ENCODE results near the gene GARIN1A.
"Not testable (repeated sequence)": the region's sequence is repeated elsewhere in the genome, so short reads cannot be mapped to it uniquely, and the experiment has no call there.

The GARIN1A gene

DNA sequence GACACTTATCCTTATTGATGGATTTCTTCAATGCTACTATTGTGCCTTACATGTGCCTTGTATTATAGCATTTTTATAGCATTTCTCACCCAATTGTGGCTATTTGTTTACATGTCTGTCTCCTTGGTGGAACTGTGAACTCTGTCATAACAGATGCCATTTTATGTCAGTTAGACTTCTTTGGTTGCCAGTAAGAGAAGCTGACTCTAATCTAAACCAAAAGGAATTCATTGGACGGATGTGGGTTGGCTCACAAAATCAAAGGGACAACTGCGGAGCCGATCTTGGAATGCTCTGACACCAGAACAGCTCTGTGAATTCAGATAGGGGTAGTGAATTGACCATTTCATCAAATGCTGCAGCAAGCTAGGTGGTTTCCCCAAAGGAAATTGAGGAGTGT is 15.0 kb downstream of the GARIN1A start:
- DNase-seq = no peak

DNA sequence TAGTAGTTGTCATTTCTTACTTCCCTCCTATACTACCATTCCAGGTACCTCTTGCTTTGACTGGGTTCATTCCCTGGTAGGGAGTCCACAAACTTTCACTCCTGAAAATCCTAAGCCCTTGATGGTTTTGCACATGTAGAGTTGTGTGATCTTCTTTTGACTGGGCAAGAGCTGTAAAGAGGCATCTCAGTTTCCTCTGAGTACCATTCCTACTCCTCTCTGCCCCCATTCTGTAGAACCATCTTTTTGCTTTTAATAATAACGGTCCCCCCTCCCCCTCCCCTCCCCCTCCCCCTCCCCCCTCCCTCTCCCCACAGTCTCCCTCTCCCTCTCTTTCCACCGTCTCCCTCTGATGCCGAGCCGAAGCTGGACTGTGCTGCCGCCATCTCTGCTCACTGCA is 16.4 kb downstream of the GARIN1A start:
- no peak for DNase-seq

DNA sequence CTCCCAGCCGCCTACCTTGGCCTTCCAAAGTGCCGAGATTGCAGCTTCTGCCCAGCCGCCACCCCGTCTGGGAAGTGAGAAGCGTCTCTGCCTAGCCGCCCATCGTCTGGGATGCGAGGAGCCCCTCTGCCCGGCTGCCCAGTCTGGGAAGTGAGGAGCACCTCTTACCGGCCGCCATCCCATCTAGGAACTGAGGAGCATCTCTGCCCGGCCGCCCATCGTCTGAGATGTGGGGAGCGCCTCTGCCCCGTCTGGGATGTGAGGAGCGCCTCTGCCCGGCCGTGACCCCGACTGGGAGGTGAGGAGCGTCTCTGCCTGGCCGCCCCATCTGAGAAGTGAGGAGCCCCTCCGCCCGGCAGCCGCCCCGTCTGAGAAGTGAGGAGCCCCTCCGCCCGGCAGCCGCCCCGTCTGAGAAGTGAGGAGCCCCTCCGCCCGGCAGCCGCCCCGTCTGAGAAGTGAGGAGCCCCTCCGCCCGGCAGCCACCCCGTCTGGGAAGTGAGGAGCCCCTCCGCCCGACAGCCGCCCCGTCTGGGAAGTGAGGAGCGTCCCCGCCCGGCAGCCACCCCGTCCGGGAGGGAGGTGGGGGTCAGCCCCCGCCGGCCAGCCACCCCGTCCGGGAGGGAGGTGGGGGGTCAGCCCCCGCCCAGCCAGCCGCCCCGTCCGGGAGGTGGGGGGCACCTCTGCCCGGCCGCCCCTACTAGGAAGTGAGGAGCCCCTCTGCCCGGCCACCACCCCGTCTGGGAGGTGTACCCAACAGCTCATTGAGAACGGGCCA is 17.3 kb downstream of the GARIN1A start:
- not testable (repeated sequence) for DNase-seq

GRCh38 chr7:128691227-128691626 is 19.1 kb downstream of the GARIN1A start:
- DNase-seq = no peak

GRCh38 chr7:128692623-128693270 is 20.7 kb downstream of the GARIN1A start:
- DNase-seq = no peak

DNA sequence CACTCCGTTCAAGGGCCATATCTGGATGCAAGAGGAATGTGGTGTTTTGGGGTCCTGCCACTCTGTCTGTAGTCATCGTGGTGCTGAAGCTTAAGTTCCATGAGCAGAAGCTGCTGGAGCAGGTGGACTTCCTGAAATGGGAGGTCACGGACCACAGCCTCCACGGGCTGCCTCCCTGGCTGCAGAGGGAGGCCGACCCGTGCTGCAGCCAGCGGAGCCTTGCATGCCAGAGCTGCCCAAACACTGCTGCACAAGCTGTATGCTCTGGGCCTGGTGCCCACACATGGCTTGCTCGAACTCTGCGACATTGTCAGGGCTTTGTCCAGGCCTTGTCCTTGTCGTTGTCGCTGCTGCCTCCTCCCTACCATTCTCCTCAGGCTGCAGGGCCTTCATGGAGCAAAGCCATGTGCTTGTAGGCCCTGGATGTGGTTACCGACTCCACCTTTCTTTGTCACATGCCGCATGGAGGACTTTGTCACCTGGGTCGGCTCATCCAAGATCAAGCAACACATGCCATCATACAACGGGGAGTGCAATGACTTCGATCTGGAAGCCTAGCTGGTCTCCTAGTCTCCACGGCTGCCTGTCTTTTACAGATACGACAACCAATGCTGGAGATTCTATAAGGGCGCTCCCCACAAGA is 21.4 kb downstream of the GARIN1A start:
- DNase-seq = no peak

DNA sequence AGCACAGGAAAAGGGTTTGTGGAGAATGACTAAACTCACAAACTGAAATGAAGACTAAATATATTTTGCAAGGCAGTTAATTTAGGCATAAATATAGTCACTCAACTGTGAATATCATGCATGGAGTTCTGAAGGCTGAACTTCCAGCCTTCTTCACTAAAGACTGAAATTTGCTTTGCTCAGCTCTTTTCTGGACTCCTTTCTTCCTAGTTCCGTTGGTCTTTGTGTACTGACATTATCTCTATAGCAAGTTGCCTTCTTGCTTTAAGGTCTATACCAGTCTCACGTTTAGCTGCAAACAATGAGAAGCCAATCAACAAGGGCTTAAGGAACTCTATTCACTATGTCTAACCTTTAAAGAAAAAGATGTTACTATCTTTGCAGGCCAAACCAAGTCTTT is 22.6 kb downstream of the GARIN1A start:
- DNase-seq = no peak

- DNase-seq = no peak
Measured at GRCh38 chr7:128697302-128697905, 25.3 kb downstream of the GARIN1A start.

- DNase-seq = no peak
Measured at GRCh38 chr7:128699196-128699712, 27.2 kb downstream of the GARIN1A start.

DNA sequence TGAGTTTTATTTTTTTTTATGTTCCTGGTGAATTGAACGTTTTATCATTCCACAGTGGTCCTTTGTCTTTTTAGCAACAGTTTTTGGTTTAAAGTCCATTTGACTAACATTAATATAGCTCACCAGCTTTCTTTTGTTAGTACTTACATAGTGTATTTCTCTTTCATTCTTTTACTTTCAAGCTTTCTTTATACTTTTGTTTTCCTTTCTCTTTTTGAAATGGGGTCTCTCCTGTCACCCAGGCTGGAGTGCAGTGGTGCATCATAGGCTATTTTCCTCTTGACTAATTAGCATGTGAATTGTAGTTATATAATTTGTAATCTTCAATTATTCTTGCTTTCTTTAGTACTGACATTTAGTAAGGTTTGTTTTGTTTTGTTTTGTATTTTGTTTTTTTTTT is 27.8 kb downstream of the GARIN1A start:
- DNase-seq = no peak

GRCh38 chr7:128701062-128701785 is 29.1 kb downstream of the GARIN1A start:
- no peak for DNase-seq

- DNase-seq = no peak
Measured at GRCh38 chr7:128703609-128704241, 31.6 kb downstream of the GARIN1A start.

- no peak for DNase-seq
Measured at GRCh38 chr7:128705891-128706333, 33.8 kb downstream of the GARIN1A start.

DNA sequence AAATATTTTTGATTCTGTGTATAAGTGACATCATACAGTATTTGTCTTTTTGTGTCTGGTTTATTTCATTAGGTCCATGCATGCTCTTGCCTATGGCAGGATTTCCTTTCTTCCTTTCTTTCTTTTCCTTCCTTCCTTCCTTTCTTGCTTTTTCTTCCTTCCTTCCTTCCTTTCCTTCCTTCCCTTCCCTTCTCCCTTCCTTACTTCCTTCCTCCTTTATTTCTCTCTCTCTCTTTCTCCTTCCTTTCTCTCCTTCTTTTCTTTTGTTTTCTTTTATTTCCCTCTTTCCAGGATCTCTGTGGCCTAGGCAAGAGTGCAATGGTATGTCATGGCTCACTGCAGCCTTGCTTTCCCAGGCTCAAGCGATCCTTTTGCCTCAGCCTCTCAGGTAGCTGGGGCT is 35.7 kb downstream of the GARIN1A start:
- no peak for DNase-seq

DNA sequence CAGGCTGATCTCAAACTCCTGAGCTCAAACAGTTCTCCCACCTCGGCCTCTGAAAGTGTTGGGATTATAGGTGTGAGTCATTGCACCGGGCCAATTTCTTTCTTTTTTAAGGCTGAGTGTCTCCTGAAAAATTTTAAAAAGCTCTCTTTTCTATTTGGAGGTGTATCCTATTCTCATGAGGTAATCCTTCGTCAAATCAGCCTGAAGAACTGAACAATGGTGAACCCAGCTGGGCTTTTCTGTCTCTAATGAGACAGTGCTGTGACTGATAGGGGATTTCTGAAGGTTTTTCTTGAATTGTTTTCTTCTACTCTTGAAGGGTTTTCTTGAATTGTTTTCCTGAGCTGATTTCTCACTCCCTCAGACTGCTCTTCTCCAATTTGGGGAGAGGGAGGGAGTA is 36.1 kb downstream of the GARIN1A start:
- DNase-seq = no peak

DNA sequence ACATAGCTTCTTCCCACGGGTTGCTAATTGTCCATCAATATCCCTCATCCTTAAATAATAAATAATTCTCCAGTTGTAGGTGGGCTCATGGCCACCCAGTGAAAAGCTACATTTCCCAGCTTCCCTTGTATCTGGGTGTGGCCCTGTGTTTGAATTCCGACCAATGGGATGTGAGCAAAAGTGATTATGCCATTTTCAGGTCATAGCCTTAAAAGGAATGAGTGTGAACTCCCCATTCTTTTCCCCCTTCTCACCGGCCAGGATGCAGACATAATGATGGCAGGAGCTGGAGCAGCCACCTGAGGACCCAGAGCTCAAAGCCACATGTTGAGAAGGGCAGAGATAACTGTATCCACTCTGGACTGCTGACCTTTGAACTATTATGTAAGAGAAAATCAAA is 36.7 kb downstream of the GARIN1A start:
- DNase-seq = no peak

DNA sequence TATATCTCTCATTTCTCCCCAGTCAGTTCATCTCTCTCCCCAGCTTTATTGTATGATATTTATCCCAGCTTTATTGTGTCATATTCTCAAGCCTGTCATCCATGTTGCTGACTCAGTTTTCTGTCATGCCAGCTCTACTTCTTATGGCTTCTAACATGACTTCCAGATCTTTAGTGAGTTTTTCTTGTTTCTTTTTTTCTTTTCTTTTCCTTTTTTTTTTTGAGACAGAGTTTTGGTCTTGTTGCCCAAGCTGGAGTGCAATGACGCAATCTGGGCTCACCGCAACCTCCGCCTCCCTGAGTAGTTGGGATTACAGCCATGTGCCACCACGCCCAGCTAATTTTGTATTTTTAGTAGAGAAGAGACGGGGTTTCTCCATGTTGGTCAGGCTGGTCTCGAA is 38.4 kb downstream of the GARIN1A start:
- DNase-seq = no peak

- DNase-seq = no peak
Measured at GRCh38 chr7:128713794-128714193, 41.7 kb downstream of the GARIN1A start.

DNA sequence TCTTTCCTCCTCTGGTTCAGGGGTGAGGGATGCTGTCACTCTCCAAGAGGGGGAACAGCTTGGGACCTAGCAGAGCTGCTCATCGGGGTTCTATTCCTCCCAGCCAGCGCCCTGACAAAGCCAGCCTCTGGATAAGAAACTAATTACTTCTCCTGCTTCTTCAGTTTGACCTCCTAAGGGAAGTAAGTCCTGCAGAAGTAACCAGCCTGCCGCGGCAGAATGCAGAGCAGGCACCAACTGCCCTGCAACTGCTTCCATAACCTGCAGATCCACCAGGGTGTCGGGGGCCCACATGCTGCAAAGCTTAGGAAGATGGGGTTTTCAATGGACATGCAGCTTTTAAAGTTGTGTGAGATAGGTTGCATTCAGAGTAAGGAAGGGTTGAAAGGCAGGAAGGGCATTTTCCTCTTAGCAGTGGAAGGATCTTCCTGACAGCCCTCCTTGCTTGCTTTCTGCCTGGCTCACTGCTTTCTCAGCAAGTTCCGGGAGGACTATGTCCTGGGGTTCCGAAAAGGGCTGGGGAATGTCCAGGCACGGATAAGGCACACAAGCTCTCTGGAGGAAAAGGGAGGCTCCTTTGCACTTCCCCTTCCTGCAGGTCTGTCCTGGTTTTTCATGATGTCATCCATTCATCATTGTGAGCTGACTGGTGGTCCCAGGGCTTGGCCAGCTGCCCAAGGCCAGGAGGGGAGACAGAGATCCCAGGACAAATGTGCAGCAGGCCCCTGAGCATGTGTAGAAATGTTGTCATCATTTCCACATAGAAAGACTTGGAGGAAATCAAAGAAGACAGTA is 42.8 kb downstream of the GARIN1A start:
- no peak for DNase-seq

DNA sequence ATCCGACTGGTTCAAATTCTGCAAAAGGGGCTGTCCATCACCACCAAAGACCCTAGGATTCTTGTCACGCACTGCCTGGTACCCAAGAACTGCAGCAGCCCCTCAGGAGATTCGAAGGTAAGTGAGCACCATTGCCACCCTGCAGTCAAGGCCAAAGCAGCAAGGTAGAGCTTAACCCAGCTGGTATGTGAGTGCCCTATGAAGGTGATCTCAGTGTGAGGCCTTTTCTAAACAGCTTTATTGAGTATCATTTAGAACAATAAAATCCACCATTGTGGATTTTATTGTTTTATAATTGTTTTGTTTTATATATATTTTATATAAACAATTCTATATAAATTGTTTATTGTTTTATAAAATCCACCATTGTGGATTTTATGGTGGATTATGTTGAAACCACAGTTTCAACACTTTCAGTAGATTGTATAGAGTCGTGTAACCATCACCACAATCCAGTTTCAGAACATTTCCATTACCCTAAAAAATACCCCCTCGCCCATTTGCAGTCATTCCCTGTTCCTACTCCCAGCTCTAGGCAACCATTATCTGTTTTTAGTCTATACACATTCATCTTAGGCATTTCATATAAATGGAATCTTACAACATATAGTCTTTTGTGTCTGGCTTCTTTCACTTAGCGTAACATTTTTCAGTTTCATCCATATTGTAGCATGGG is 47.0 kb downstream of the GARIN1A start:
- no peak for DNase-seq

GRCh38 chr7:128721376-128721775 is 49.3 kb downstream of the GARIN1A start:
- no peak for DNase-seq

Measured in effector CD4-positive, alpha-beta T cell (primary cell).